ENCODE data around the gene ATL2.
A peak's percentile ranks its signal among the peaks of the same experiment; 100 is the strongest.
"Not testable (repeated sequence)": the region's sequence is repeated elsewhere in the genome, so short reads cannot be mapped to it uniquely, and the experiment has no call there.

The ATL2 gene

GRCh38 chr2:38377050-38377828, at the start of gene ATL2:
Gene ATL2, minus strand, starts transcription at chr2:38377273. Its CDS starts 13 bp downstream, at chr2:38377260.
- DNase-seq, result peak; percentile 83

GRCh38 chr2:38423763-38424162, 46.7 kb upstream of the ATL2 start:
- no peak for DNase-seq

- DNase-seq, result no peak
These were observed 44.4 kb upstream of the ATL2 start for GRCh38 chr2:38421274-38422056.

- no peak for DNase-seq
These were observed 42.4 kb upstream of the ATL2 start for GRCh38 chr2:38419499-38419898.

GRCh38 chr2:38418735-38419134, 41.7 kb upstream of the ATL2 start:
- no peak for DNase-seq

GRCh38 chr2:38417745-38418689, 40.9 kb upstream of the ATL2 start:
- DNase-seq, result no peak

- DNase-seq, result no peak
These were observed 39.4 kb upstream of the ATL2 start for GRCh38 chr2:38416296-38417036.

- DNase-seq, result no peak
These were observed 38.7 kb upstream of the ATL2 start for GRCh38 chr2:38415728-38416291.

- DNase-seq, result no peak
These were observed 38.0 kb upstream of the ATL2 start for GRCh38 chr2:38415023-38415422.

GRCh38 chr2:38412235-38412871, 35.3 kb upstream of the ATL2 start:
- DNase-seq, result not testable (repeated sequence)

GRCh38 chr2:38409156-38410102, 32.4 kb upstream of the ATL2 start:
- DNase-seq, result no peak

GRCh38 chr2:38407111-38407682, 30.1 kb upstream of the ATL2 start:
- no peak for DNase-seq

GRCh38 chr2:38406597-38407110, 29.6 kb upstream of the ATL2 start:
- DNase-seq, result no peak

- no peak for DNase-seq
These were observed 29.0 kb upstream of the ATL2 start for GRCh38 chr2:38405917-38406596.

- no peak for DNase-seq
These were observed 23.4 kb upstream of the ATL2 start for GRCh38 chr2:38400513-38400912.

- no peak for DNase-seq
These were observed 21.7 kb upstream of the ATL2 start for GRCh38 chr2:38398739-38399138.

- no peak for DNase-seq
These were observed 17.8 kb upstream of the ATL2 start for GRCh38 chr2:38394903-38395341.

- DNase-seq, result no peak
These were observed 17.0 kb upstream of the ATL2 start for GRCh38 chr2:38394041-38394440.

GRCh38 chr2:38390947-38391346, 13.9 kb upstream of the ATL2 start:
- DNase-seq, result no peak
